WTC11 (cell line): ENCODE results near the gene GPATCH4. TPM values are rescaled to one million over a fixed set of nuclear protein-coding genes. Genes with fewer than 3 reads are reported as not detected.

Source experiments
- ATAC-seq: fragments of 200-7000 bp; cut with Tn5 transposase; 2 replicates; pipeline ENCODE4 v1.10.0; 2021; ENCODE audit warnings: mild to moderate bottlenecking, moderate library complexity
- CTCF ChIA-PET: fragments of 300-600 bp; sonication (Branson Sonifier 250); formaldehyde crosslinking; loops from one replicate; lab custom pipeline; 2021; ENCODE audit warnings: antibody characterized with exemption; lab: Charles Lee
- POLR2A ChIA-PET: fragments of 350-600 bp; sonication (Branson Sonifier 250); formaldehyde crosslinking; loops from one replicate; lab custom pipeline; 2021; ENCODE audit warnings: antibody characterized with exemption; lab: Charles Lee
- DNase-seq: peaks from one replicate; pipeline ENCODE4 v3.0.0; 2021; ENCODE audit warnings: low spot score
- H3K27ac Mint-ChIP-seq: 2 replicates; pipeline ENCODE4 v1.8.0; 2021; ENCODE audit warnings: mixed read lengths
- H3K27me3 Mint-ChIP-seq: 2 replicates; pipeline ENCODE4 v1.8.0; 2021; ENCODE audit warnings: low read depth, mild to moderate bottlenecking, moderate library complexity, mixed read lengths
- H3K36me3 Mint-ChIP-seq: 2 replicates; pipeline ENCODE4 v1.8.0; 2021; ENCODE audit warnings: mixed read lengths
- H3K4me1 Mint-ChIP-seq: 2 replicates; pipeline ENCODE4 v1.8.0; 2022; ENCODE audit warnings: mixed read lengths
- H3K4me3 Mint-ChIP-seq: 2 replicates; pipeline ENCODE4 v1.8.0; 2021; ENCODE audit warnings: mild to moderate bottlenecking, moderate library complexity, mixed read lengths
- H3K9me3 Mint-ChIP-seq: 2 replicates; pipeline ENCODE4 v1.8.0; 2021; ENCODE audit warnings: mixed read lengths
- AR ChIP-seq: fragments of 250-450 bp; sonication (Bioruptor Pico); IDR thresholded peaks from 2 replicates; pipeline ENCODE4 v1.9.0; 2021; ENCODE audit warnings: mild to moderate bottlenecking
- ELF4 ChIP-seq: sonication (generic); formaldehyde crosslinking; IDR thresholded peaks from 2 replicates; pipeline ENCODE4 v1.8.1; 2022; ENCODE audit warnings: low read depth, mild to moderate bottlenecking, moderate library complexity, missing genetic modification reagents
- EMX1 ChIP-seq: fragments of 250-450 bp; sonication (Bioruptor Pico); IDR thresholded peaks from 2 replicates; pipeline ENCODE4 v1.8.0; 2021; ENCODE audit warnings: mild to moderate bottlenecking
- FOXP4 ChIP-seq: sonication (generic); formaldehyde crosslinking; IDR thresholded peaks from 2 replicates; pipeline ENCODE4 v1.8.0; 2022; ENCODE audit warnings: mild to moderate bottlenecking, missing genetic modification reagents
- GRHL2 ChIP-seq: fragments of 250-450 bp; sonication (Bioruptor Pico); IDR thresholded peaks from 2 replicates; pipeline ENCODE4 v1.8.0; 2022; ENCODE audit warnings: mild to moderate bottlenecking, moderate library complexity; ENCODE audit not compliant: insufficient replicate concordance, severe bottlenecking
- HMGA2 ChIP-seq: fragments of 250-450 bp; sonication (Bioruptor Pico); IDR thresholded peaks from 2 replicates; pipeline ENCODE4 v1.4.0; 2021; ENCODE audit warnings: mild to moderate bottlenecking, moderate library complexity
- JAZF1 ChIP-seq: fragments of 250-450 bp; sonication (Bioruptor Pico); IDR thresholded peaks from 2 replicates; pipeline ENCODE4 v1.9.0; 2021; ENCODE audit warnings: moderate library complexity, mild to moderate bottlenecking, inconsistent platforms
- NFATC4 ChIP-seq: fragments of 250-450 bp; sonication (Bioruptor Pico); IDR thresholded peaks from 2 replicates; pipeline ENCODE4 v1.9.0; 2021; ENCODE audit warnings: mild to moderate bottlenecking
- RORB ChIP-seq: fragments of 250-450 bp; sonication (Bioruptor Pico); IDR thresholded peaks from 2 replicates; pipeline ENCODE4 v1.9.0; 2021; ENCODE audit warnings: mild to moderate bottlenecking
- SOX15 ChIP-seq: fragments of 250-450 bp; sonication (Bioruptor Pico); IDR thresholded peaks from 2 replicates; pipeline ENCODE4 v1.9.0; 2021; ENCODE audit warnings: mild to moderate bottlenecking
- TEAD1 ChIP-seq: sonication (generic); formaldehyde crosslinking; IDR thresholded peaks from 2 replicates; pipeline ENCODE4 v1.8.0; 2022; ENCODE audit warnings: mild to moderate bottlenecking, missing genetic modification reagents
- USF1 ChIP-seq: sonication (generic); formaldehyde crosslinking; IDR thresholded peaks from 2 replicates; pipeline ENCODE4 v1.8.0; 2022; ENCODE audit warnings: mild to moderate bottlenecking, missing genetic modification reagents
- ZNF138 ChIP-seq: sonication (generic); formaldehyde crosslinking; conservative IDR thresholded peaks from 2 replicates; pipeline ENCODE4 v1.8.1; 2022; ENCODE audit warnings: mild to moderate bottlenecking, moderate library complexity, missing genetic modification reagents
- ZNF232 ChIP-seq: sonication (generic); formaldehyde crosslinking; IDR thresholded peaks from 2 replicates; pipeline ENCODE4 v1.8.0; 2022; ENCODE audit warnings: mild to moderate bottlenecking, missing genetic modification reagents
- total RNA-seq: library from RNA; stranded (reverse); gene quantifications from 3 replicates; pipeline ENCODE4 v1.2.3, GENCODE V29; 2021
- TF ChIP-seq, protein P1 (sequence below): sonication (generic); formaldehyde crosslinking; IDR thresholded peaks from 2 replicates; pipeline ENCODE4 v1.8.1; 2023; ENCODE audit warnings: mild to moderate bottlenecking, missing genetic modification reagents
- TF ChIP-seq, protein P2 (sequence below): sonication (generic); formaldehyde crosslinking; conservative IDR thresholded peaks from 2 replicates; pipeline ENCODE4 v1.8.1; 2023; ENCODE audit warnings: mild to moderate bottlenecking, low read depth, missing genetic modification reagents, moderate library complexity

Gene GPATCH4
- total RNA-seq, 1 experiment from 2014 or later = 50.1 TPM

- TF ChIP-seq, protein P1, sequence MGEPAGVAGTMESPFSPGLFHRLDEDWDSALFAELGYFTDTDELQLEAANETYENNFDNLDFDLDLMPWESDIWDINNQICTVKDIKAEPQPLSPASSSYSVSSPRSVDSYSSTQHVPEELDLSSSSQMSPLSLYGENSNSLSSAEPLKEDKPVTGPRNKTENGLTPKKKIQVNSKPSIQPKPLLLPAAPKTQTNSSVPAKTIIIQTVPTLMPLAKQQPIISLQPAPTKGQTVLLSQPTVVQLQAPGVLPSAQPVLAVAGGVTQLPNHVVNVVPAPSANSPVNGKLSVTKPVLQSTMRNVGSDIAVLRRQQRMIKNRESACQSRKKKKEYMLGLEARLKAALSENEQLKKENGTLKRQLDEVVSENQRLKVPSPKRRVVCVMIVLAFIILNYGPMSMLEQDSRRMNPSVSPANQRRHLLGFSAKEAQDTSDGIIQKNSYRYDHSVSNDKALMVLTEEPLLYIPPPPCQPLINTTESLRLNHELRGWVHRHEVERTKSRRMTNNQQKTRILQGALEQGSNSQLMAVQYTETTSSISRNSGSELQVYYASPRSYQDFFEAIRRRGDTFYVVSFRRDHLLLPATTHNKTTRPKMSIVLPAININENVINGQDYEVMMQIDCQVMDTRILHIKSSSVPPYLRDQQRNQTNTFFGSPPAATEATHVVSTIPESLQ = no peak
- TF ChIP-seq ELF4 (CRISPR knock-in tag) (no peak), TEAD1 (CRISPR knock-in tag) (no peak), AR (CRISPR knock-in tag) (no peak), FOXP4 (CRISPR knock-in tag) (no peak; the same call in 1 of the 2 replicates), EMX1 (CRISPR knock-in tag) (no peak)
- TF ChIP-seq, protein P2, sequence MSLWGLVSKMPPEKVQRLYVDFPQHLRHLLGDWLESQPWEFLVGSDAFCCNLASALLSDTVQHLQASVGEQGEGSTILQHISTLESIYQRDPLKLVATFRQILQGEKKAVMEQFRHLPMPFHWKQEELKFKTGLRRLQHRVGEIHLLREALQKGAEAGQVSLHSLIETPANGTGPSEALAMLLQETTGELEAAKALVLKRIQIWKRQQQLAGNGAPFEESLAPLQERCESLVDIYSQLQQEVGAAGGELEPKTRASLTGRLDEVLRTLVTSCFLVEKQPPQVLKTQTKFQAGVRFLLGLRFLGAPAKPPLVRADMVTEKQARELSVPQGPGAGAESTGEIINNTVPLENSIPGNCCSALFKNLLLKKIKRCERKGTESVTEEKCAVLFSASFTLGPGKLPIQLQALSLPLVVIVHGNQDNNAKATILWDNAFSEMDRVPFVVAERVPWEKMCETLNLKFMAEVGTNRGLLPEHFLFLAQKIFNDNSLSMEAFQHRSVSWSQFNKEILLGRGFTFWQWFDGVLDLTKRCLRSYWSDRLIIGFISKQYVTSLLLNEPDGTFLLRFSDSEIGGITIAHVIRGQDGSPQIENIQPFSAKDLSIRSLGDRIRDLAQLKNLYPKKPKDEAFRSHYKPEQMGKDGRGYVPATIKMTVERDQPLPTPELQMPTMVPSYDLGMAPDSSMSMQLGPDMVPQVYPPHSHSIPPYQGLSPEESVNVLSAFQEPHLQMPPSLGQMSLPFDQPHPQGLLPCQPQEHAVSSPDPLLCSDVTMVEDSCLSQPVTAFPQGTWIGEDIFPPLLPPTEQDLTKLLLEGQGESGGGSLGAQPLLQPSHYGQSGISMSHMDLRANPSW (CRISPR knock-in tag) = no peak
Observed at GRCh38 chr1:156571919-156572662, 29.2 kb downstream of the GPATCH4 start, which contains the start of gene IQGAP3 (continued).

DNA sequence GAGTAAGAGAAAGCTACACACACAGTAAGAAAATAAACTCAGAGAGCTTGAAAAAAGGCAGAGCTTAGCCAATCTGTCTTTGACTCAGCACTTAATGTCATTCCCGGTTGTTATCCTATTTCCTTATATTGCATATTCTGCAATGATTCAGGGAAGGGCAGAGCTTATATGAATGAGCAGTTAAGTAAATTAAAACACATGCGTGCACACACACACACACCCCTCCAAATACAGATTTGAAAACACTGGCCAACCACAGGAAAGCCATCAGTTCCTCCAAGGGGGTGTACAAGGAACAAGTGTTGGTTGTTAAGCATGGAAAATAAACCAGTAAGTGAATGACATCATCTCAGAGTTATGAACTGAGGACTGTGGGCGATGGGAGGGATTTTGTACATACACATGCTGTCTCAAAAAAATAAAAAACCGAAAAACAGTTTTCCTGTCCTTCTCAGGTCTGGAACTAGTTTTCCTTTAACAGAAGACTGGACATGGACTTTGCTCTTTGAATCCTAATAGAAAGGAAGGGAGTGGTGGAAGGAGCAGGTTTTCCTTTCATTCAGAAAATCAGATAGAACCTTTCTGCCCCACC is 29.9 kb downstream of the GPATCH4 start:
- Mint-ChIP-seq H3K27me3 (no peaks in the 10 kb centered on the region; the same call in 1 of the 2 replicates), H3K4me1 (peaks cover 15% of the 10 kb centered on the region), H3K27ac (no peak overlapping the region), H3K9me3 (no peaks in the 10 kb centered on the region), H3K4me3 (peak overlapping the region; percentile 99), H3K36me3 (peaks cover 13% of the 10 kb centered on the region)
- ChIA-PET CTCF (interaction anchor here (1.5 to 2.3 kb wide), 3 partner anchors 14 to 91 kb away, joined by 3 to 15 read pairs (median 6); partner anchors contain the start of gene HAPLN2), POLR2A (interaction anchor here (0.7 kb wide), 1 partner anchor 80 kb away, joined by 3 read pairs; no protein-coding TSS in a partner anchor)
- ATAC-seq = no peak
- TF ChIP-seq RORB (CRISPR knock-in tag) (no peak), JAZF1 (CRISPR knock-in tag) (no peak), SOX15 (no peak)
- DNase-seq = no peak

DNA sequence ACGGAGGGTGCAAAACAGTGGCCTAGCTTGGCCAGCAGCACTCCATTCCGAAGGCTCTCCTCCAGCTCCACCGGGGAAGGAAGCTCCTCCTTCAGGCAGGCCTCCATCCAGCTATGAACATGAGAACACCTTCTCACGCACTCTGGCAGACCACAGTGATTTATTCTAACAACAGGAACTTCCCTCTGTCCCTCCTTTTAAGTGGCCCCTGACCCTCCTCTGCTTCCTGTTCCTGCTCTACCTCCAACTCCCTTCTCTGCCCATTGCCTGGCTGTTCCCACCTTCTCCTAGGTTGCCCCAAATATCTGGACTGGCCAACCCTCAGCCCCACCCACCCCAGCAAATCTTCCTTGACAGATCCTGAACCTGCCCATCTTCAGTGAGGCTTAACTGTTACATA is 34.8 kb downstream of the GPATCH4 start:
- ChIA-PET POLR2A (interaction anchor here (0.7 kb wide), 1 partner anchor 12 kb away, joined by 6 read pairs; no protein-coding TSS in a partner anchor), CTCF (interaction anchor here (0.5 to 1.2 kb wide), 2 partner anchors 13 to 76 kb away, joined by 3 read pairs; no protein-coding TSS in a partner anchor)
- H3K9me3 Mint-ChIP-seq = no peaks in the 10 kb centered on the region
- ATAC-seq (no peak), DNase-seq (no peak)
- H3K27ac Mint-ChIP-seq = no peak overlapping the region
- H3K36me3 Mint-ChIP-seq = peaks cover 32% of the 10 kb centered on the region
- no peak overlapping the region for H3K4me3 Mint-ChIP-seq
- H3K27me3 Mint-ChIP-seq = no peaks in the 10 kb centered on the region
- peaks cover 6% of the 10 kb centered on the region for H3K4me1 Mint-ChIP-seq
- TF ChIP-seq ZNF138 (CRISPR knock-in tag) = no peak
- no peak for TF ChIP-seq GRHL2
- no peak for TF ChIP-seq ZNF232 (CRISPR knock-in tag)
- TF ChIP-seq HMGA2 (CRISPR knock-in tag) = no peak
- TF ChIP-seq USF1 = no peak
- TF ChIP-seq NFATC4 (CRISPR knock-in tag) = no peak
- TF ChIP-seq AR (CRISPR knock-in tag) = no peak
